PC-3 (cell line): ENCODE measurements around the gene KCNQ5. TPM values are rescaled to one million over a fixed set of nuclear protein-coding genes. Genes with fewer than 3 reads are reported as not detected.

Experiments
- ATAC-seq: fragments of 200-7000 bp; cut with Tn5 transposase; 2 replicates; pipeline ENCODE4 v1.9.1; 2020; ENCODE audit warnings: mild to moderate bottlenecking, moderate library complexity
- BruUV-seq: library from RNA; stranded (reverse); fragments of 400-500 nt; replicated peaks from 2 replicates; lab custom pipeline; 2021; lab: Mats Ljungman, UMichigan
- CTCF ChIA-PET: fragments of 300-600 bp; sonication (Branson Sonifier 250); formaldehyde crosslinking; loops from one replicate; lab custom pipeline; 2022; ENCODE audit warnings: antibody characterized with exemption; lab: Charles Lee
- POLR2A ChIA-PET: fragments of 300-600 bp; sonication (Branson Sonifier 250); formaldehyde crosslinking; loops from one replicate; lab custom pipeline; 2022; ENCODE audit warnings: antibody characterized with exemption; ENCODE audit not compliant: unreplicated experiment; lab: Charles Lee
- DNase-seq: peaks from one replicate; pipeline ENCODE4 v3.0.0-alpha.2; 2015
- H2AFZ ChIP-seq: fragments of 300-600 bp; sonication (generic); 2 replicates; pipeline ENCODE4 v1.6.0; 2016; ENCODE audit warnings: antibody characterized with exemption, low read length
- H3F3A ChIP-seq: fragments of 300-600 bp; sonication (generic); one replicate; pipeline ENCODE4 v1.6.0; 2017; ENCODE audit warnings: antibody characterized with exemption, low read length, control low read depth, mild to moderate bottlenecking; ENCODE audit not compliant: unreplicated experiment
- H3K27ac ChIP-seq: fragments of 300-600 bp; sonication (generic); 2 replicates; pipeline ENCODE4 v1.5.1; 2016; ENCODE audit warnings: mild to moderate bottlenecking, low read length
- H3K27me3 ChIP-seq: fragments of 300-600 bp; sonication (generic); 2 replicates; pipeline ENCODE4 v1.6.1; 2016; ENCODE audit warnings: low read length, mixed read lengths
- H3K36me3 ChIP-seq: fragments of 300-600 bp; sonication (generic); 2 replicates; pipeline ENCODE4 v1.6.1; 2016; ENCODE audit warnings: low read depth, mixed run types, low read length, mixed read lengths
- H3K4me1 ChIP-seq: fragments of 300-600 bp; sonication (generic); 2 replicates; pipeline ENCODE4 v1.5.1; 2016; ENCODE audit warnings: low read length; ENCODE audit not compliant: insufficient read depth
- H3K4me2 ChIP-seq: fragments of 300-600 bp; sonication (generic); 2 replicates; pipeline ENCODE4 v1.6.0; 2016; ENCODE audit warnings: low read length
- H3K4me3 ChIP-seq: fragments of 300-600 bp; sonication (generic); 2 replicates; pipeline ENCODE4 v1.5.1; 2016; ENCODE audit warnings: mild to moderate bottlenecking, low read length, mixed read lengths
- H3K79me2 ChIP-seq: fragments of 300-600 bp; sonication (generic); 2 replicates; pipeline ENCODE4 v1.6.1; 2017; ENCODE audit warnings: low read length, mixed read lengths
- H3K9ac ChIP-seq: fragments of 300-600 bp; sonication (generic); 2 replicates; pipeline ENCODE4 v1.6.0; 2016; ENCODE audit warnings: mild to moderate bottlenecking, low read length
- H3K9me2 ChIP-seq: fragments of 300-600 bp; sonication (generic); replicated peaks from 2 replicates; pipeline ENCODE4 v1.6.1; 2016; ENCODE audit warnings: mixed run types, low read length, mixed read lengths
- H3K9me3 ChIP-seq: fragments of 300-600 bp; sonication (generic); 2 replicates; pipeline ENCODE4 v1.6.1; 2016; ENCODE audit warnings: low read length, mixed read lengths
- H4K20me1 ChIP-seq: fragments of 300-600 bp; sonication (generic); 2 replicates; pipeline ENCODE4 v1.6.1; 2016; ENCODE audit warnings: low read length, mixed read lengths
- CTCF ChIP-seq: fragments of 300-600 bp; sonication (generic); conservative IDR thresholded peaks from 2 replicates; pipeline ENCODE4 v1.5.1; 2017; ENCODE audit warnings: antibody characterized with exemption, low read depth, mild to moderate bottlenecking, low read length
- EZH2 ChIP-seq: fragments of 300-600 bp; sonication (generic); IDR thresholded peaks from one replicate; pipeline ENCODE4 v1.6.1; 2017; ENCODE audit warnings: antibody characterized with exemption, mild to moderate bottlenecking, low read length; ENCODE audit not compliant: unreplicated experiment
- EZH2phosphoT487 ChIP-seq: fragments of 300-600 bp; sonication (generic); IDR thresholded peaks from 2 replicates; pipeline ENCODE4 v1.6.1; 2018; ENCODE audit warnings: mild to moderate bottlenecking, antibody characterized with exemption, low read length, borderline replicate concordance
- intact Hi-C: fragments of 100-400 bp; cut with micrococcal nuclease; formaldehyde crosslinking; loops from 2 replicates; pipeline ENCODE4 v1.9.0; 2023
- total RNA-seq: library from RNA; depleted of rRNA; stranded (reverse); fragments of >200 nt; gene quantifications from 2 replicates; pipeline ENCODE4 v1.2.3, GENCODE V29; 2014

KCNQ5 gene
- total RNA-seq, 1 experiment from 2014 or later: not detected

DNA sequence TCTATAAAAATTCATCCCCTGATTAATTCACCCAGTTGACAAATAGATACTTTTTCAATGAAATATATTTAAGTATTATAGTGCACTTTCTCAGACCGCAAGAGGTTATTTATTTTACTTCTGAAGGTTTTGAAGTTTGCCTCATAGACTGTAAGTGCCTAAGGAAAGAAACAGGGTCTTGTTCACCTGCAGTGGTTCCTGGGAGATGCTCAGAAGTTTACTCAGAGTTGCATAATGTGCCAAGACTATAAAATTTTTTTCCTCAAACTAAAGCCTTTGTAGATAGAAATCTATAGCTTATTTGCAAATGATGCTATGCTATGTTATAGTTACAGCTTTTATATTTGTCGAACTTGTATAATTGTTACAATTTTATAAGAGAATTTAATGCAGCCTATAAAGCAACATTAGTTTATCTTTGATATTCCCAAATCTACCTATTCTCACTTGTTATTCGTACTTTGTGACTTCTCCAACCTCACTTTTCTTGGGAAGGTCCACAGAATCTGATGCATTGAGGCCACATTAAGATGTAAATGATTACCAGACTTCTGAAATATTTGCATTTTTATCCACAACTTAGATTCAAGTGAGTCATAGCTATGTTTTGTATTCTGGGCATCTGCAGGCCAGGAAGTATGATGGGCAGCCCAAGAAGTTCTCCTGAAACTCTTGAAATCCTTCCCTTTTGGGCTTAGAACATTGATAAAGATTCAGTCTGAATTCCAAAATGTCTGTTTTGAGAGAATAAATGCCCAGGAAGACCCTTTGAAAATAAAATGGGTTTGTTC is 35.7 kb downstream of the KCNQ5 start:
- H3K36me3 ChIP-seq: no peaks in the 10 kb centered on the region
- intact Hi-C loops: no loop called here
- ATAC-seq (peak; percentile 84), DNase-seq (peak; percentile 59)
- H2AFZ ChIP-seq: no peak overlapping the region
- H3K9ac ChIP-seq: no peak overlapping the region
- H3K4me3 ChIP-seq: no peak overlapping the region
- H4K20me1 ChIP-seq: no peaks in the 10 kb centered on the region
- ChIA-PET POLR2A (no interaction called here), CTCF (interaction anchor here (0.6 kb wide), 1 partner anchor 389 kb away, joined by 4 read pairs; no protein-coding TSS in a partner anchor)
- peak overlapping the region; percentile 36 for H3K27ac ChIP-seq
- TF ChIP-seq CTCF (no peak), EZH2 (no peak), EZH2phosphoT487 (no peak)
- peaks cover 9% of the 10 kb centered on the region for H3K4me1 ChIP-seq
- no TSS peak for BruUV-seq
- no peak overlapping the region for H3K4me2 ChIP-seq
- no peaks in the 10 kb centered on the region for H3K79me2 ChIP-seq
- no peaks in the 10 kb centered on the region for H3F3A ChIP-seq
- H3K27me3 ChIP-seq: no peaks in the 10 kb centered on the region
- H3K9me3 ChIP-seq: no peaks in the 10 kb centered on the region
- H3K9me2 ChIP-seq: no peaks in the 10 kb centered on the region

- Histone ChIP-seq H3K27ac (no peak overlapping the region), H3K27me3 (no peaks in the 10 kb centered on the region), H3K9me3 (no peaks in the 10 kb centered on the region), H3K79me2 (no peaks in the 10 kb centered on the region), H3K36me3 (no peaks in the 10 kb centered on the region), H2AFZ (no peak overlapping the region), H3K4me2 (no peak overlapping the region), H3K4me3 (no peak overlapping the region), H3K4me1 (peaks cover 9% of the 10 kb centered on the region), H3K9ac (no peak overlapping the region), H3F3A (no peaks in the 10 kb centered on the region), H3K9me2 (no peaks in the 10 kb centered on the region), H4K20me1 (no peaks in the 10 kb centered on the region)
- intact Hi-C loops: no loop called here
- TF ChIP-seq EZH2: no peak
- TF ChIP-seq EZH2phosphoT487: no peak
- TF ChIP-seq CTCF: no peak
- DNase-seq (no peak), ATAC-seq (no peak)
- CTCF ChIA-PET: no interaction called here
- no TSS peak for BruUV-seq
- POLR2A ChIA-PET: no interaction called here
Observed at GRCh38 chr6:72659754-72660153, 37.9 kb downstream of the KCNQ5 start.

DNA sequence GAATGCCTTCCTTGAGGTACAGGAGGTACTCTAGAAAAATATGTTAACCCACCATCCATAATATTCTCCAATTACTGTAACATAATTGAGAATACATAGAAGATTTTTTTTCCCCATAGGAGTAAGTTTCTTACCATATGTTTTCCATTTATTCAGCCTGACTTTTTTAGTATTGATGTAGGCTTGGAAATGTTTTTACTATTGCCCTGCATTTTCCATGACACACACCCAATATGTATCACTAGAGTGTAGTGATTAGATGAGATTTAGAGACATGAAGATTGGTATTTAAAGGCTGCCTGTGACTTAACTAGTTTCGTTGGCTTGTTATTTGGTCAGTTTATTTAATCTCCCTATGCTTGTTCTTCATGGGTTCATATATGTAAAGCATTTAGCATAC is 39.5 kb downstream of the KCNQ5 start:
- no peak overlapping the region for H3K27ac ChIP-seq
- TF ChIP-seq EZH2 (no peak), CTCF (no peak), EZH2phosphoT487 (no peak)
- H3K9ac ChIP-seq: no peak overlapping the region
- intact Hi-C loops: no loop called here
- ChIA-PET CTCF (no interaction called here), POLR2A (no interaction called here)
- ATAC-seq: no peak
- no peaks in the 10 kb centered on the region for H3K27me3 ChIP-seq
- H2AFZ ChIP-seq: no peak overlapping the region
- H3K36me3 ChIP-seq: no peaks in the 10 kb centered on the region
- no peak overlapping the region for H3K4me3 ChIP-seq
- H3F3A ChIP-seq: no peaks in the 10 kb centered on the region
- no TSS peak for BruUV-seq
- H3K9me2 ChIP-seq: no peaks in the 10 kb centered on the region
- no peaks in the 10 kb centered on the region for H3K9me3 ChIP-seq
- no peaks in the 10 kb centered on the region for H3K79me2 ChIP-seq
- peaks cover 9% of the 10 kb centered on the region for H3K4me1 ChIP-seq
- no peaks in the 10 kb centered on the region for H4K20me1 ChIP-seq
- no peak overlapping the region for H3K4me2 ChIP-seq
- DNase-seq: no peak
